ENCODE data around the gene NCF2.
A peak's percentile ranks its signal among the peaks of the same experiment; 100 is the strongest.

Gene NCF2

GRCh38 chr1:183528577-183528976 lies 61.7 kb downstream of the NCF2 start:
- H3K4me1 ChIP-seq (ENCODE audit: control insufficient read depth, insufficient read depth, low read length, unreplicated experiment) = no peaks in the 10 kb centered on the region
- no peaks in the 10 kb centered on the region for H3K79me2 ChIP-seq (ENCODE audit: control insufficient read depth, insufficient read depth, low read length, unreplicated experiment)
- no peak overlapping the region for H3K27ac ChIP-seq (ENCODE audit: low read depth, low read length)
- H3K36me3 ChIP-seq (ENCODE audit: insufficient read depth, low read length) = peaks cover 14% of the 10 kb centered on the region
- H3K4me3 ChIP-seq (ENCODE audit: low read depth, low read length) = no peak overlapping the region
- H3K27me3 ChIP-seq (ENCODE audit: insufficient read depth, low read length) = no peaks in the 10 kb centered on the region
- H2AFZ ChIP-seq (ENCODE audit: low read length, unreplicated experiment) = no peak overlapping the region

GRCh38 chr1:183522104-183522503 lies 68.2 kb downstream of the NCF2 start:
- Histone ChIP-seq H3K4me1 (ENCODE audit: control insufficient read depth, insufficient read depth, low read length, unreplicated experiment) (peaks cover 34% of the 10 kb centered on the region), H3K79me2 (ENCODE audit: control insufficient read depth, insufficient read depth, low read length, unreplicated experiment) (peaks cover 6% of the 10 kb centered on the region), H3K27me3 (ENCODE audit: insufficient read depth, low read length) (no peaks in the 10 kb centered on the region), H2AFZ (ENCODE audit: low read length, unreplicated experiment) (no peak overlapping the region), H3K27ac (ENCODE audit: low read depth, low read length) (no peak overlapping the region), H3K36me3 (ENCODE audit: insufficient read depth, low read length) (peaks cover 4% of the 10 kb centered on the region; the same call in 1 of the 2 replicates), H3K4me3 (ENCODE audit: low read depth, low read length) (no peak overlapping the region)

- Histone ChIP-seq H3K4me3 (ENCODE audit: low read depth, low read length) (no peak overlapping the region), H2AFZ (ENCODE audit: low read length, unreplicated experiment) (no peak overlapping the region), H3K36me3 (ENCODE audit: insufficient read depth, low read length) (peaks cover 10% of the 10 kb centered on the region; the same call in 1 of the 2 replicates), H3K27me3 (ENCODE audit: insufficient read depth, low read length) (no peaks in the 10 kb centered on the region), H3K4me1 (ENCODE audit: control insufficient read depth, insufficient read depth, low read length, unreplicated experiment) (peaks cover 51% of the 10 kb centered on the region), H3K79me2 (ENCODE audit: control insufficient read depth, insufficient read depth, low read length, unreplicated experiment) (peaks cover 21% of the 10 kb centered on the region), H3K27ac (ENCODE audit: low read depth, low read length) (no peak overlapping the region)
Measured at GRCh38 chr1:183520379-183520778, 69.9 kb downstream of the NCF2 start.

DNA sequence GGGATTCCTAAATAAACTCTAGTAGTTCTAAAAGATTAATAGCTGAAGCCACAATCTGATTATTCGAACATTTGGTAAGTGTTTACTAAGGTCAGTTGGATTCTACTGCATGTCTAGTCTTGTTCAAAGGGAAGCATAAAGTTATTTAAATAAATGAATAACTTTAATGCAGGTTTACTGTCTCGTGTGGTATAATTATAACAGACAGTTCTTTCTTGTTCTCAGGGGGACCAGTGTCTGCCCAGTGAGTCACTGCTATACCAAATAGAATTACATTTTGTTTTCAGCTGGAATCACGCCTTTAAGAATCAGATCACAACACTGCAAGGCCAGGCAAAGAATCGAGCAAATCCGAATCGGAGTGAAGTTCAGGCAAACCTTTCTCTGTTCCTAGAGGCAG lies 72.9 kb downstream of the NCF2 start:
- H3K27me3 ChIP-seq (ENCODE audit: insufficient read depth, low read length) = no peaks in the 10 kb centered on the region
- peaks cover 67% of the 10 kb centered on the region for H3K4me1 ChIP-seq (ENCODE audit: control insufficient read depth, insufficient read depth, low read length, unreplicated experiment)
- H3K4me3 ChIP-seq (ENCODE audit: low read depth, low read length) = peak overlapping the region; percentile 2; the same call in 1 of the 2 replicates
- H3K36me3 ChIP-seq (ENCODE audit: insufficient read depth, low read length) = peaks cover 10% of the 10 kb centered on the region; the same call in 1 of the 2 replicates
- peak overlapping the region; percentile 75 for H3K27ac ChIP-seq (ENCODE audit: low read depth, low read length)
- H2AFZ ChIP-seq (ENCODE audit: low read length, unreplicated experiment) = no peak overlapping the region
- peaks cover 21% of the 10 kb centered on the region for H3K79me2 ChIP-seq (ENCODE audit: control insufficient read depth, insufficient read depth, low read length, unreplicated experiment)

DNA sequence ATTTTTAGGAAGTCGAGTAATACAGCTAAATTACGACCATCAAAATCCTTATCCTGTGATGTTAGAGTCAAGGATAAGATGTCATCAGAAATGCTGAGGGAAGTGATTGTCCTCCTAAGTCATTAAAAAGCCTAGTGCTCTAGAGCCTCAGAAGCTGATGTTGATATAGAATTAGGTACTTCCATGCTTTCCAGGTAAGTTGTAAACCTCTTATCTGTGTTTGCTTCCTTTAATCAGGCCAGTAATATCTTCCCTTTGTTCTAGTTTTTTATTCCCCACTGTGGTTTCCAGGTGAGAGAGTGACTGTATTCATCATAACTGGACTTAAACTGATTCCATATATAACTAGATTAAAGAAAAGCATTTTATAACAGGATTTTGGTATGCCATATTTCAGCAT lies 73.5 kb downstream of the NCF2 start:
- H3K4me1 ChIP-seq (ENCODE audit: control insufficient read depth, insufficient read depth, low read length, unreplicated experiment) = peaks cover 67% of the 10 kb centered on the region
- H3K79me2 ChIP-seq (ENCODE audit: control insufficient read depth, insufficient read depth, low read length, unreplicated experiment) = peaks cover 26% of the 10 kb centered on the region
- H3K36me3 ChIP-seq (ENCODE audit: insufficient read depth, low read length) = peaks cover 10% of the 10 kb centered on the region; the same call in 1 of the 2 replicates
- no peak overlapping the region for H3K4me3 ChIP-seq (ENCODE audit: low read depth, low read length)
- peak overlapping the region; percentile 75 for H3K27ac ChIP-seq (ENCODE audit: low read depth, low read length)
- no peak overlapping the region for H2AFZ ChIP-seq (ENCODE audit: low read length, unreplicated experiment)
- H3K27me3 ChIP-seq (ENCODE audit: insufficient read depth, low read length) = no peaks in the 10 kb centered on the region

DNA sequence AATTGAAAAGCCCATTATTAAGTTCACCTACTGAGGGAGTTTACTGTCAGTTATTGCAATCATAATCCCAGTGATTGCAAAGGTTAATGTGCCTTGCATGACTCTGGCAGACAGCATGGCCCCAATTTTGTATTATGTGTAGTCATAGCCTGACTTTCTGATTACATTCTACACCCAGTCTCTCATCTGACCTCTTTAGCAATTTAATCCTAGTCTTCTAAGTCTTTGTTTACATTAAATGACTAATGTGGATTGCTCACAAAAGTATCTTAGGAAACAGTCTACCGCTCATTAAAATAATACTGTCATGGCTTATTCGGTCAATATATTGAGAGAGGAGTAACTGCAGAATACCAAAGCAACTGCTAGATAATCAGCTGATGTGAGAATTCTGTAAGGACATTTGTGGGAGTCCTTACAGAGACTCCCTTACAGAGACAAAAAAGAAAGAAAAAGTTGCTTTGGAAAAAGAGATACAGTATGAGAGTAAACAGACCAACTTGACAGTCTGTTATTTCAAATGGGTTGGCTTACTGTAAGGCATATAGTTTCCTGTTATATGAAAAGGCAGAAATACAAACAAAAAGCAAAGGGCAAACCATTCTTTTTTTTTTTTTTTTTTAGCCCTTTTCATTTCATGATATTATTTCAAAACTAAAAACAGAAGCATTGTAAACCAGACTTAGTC lies 75.1 kb downstream of the NCF2 start:
- Histone ChIP-seq H3K4me3 (ENCODE audit: low read depth, low read length) (peak overlapping the region; percentile 42), H3K27ac (ENCODE audit: low read depth, low read length) (peak overlapping the region; percentile 85), H3K27me3 (ENCODE audit: insufficient read depth, low read length) (no peaks in the 10 kb centered on the region), H3K36me3 (ENCODE audit: insufficient read depth, low read length) (peaks cover 7% of the 10 kb centered on the region; the same call in 1 of the 2 replicates), H2AFZ (ENCODE audit: low read length, unreplicated experiment) (no peak overlapping the region), H3K79me2 (ENCODE audit: control insufficient read depth, insufficient read depth, low read length, unreplicated experiment) (peaks cover 39% of the 10 kb centered on the region), H3K4me1 (ENCODE audit: control insufficient read depth, insufficient read depth, low read length, unreplicated experiment) (peaks cover 62% of the 10 kb centered on the region)

- Histone ChIP-seq H3K27ac (ENCODE audit: low read depth, low read length) (peak overlapping the region; percentile 85), H3K36me3 (ENCODE audit: insufficient read depth, low read length) (peaks cover 7% of the 10 kb centered on the region; the same call in 1 of the 2 replicates), H3K27me3 (ENCODE audit: insufficient read depth, low read length) (no peaks in the 10 kb centered on the region), H3K4me1 (ENCODE audit: control insufficient read depth, insufficient read depth, low read length, unreplicated experiment) (peaks cover 54% of the 10 kb centered on the region), H3K4me3 (ENCODE audit: low read depth, low read length) (peak overlapping the region; percentile 42; the same call in 1 of the 2 replicates), H2AFZ (ENCODE audit: low read length, unreplicated experiment) (no peak overlapping the region), H3K79me2 (ENCODE audit: control insufficient read depth, insufficient read depth, low read length, unreplicated experiment) (peaks cover 37% of the 10 kb centered on the region)
Measured at GRCh38 chr1:183514235-183514634, 76.0 kb downstream of the NCF2 start.

DNA sequence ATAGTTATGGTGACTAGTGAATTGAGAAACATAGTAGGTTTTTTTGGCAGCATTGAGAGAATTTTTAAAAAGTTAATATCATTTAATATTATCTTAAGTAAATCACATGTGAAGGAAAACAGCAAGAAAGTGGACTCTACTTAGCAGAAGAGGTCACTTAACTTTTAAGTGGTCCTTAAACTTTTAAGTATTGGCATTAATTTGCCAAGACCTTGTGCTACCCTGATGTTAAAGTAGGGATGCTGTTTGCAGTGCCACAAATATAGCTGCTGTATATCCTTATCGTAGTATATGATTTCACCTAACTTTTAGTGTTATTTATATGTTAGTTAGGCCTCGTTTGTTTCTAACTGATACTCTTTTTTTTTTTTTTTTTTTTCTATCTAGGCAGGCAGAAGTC lies 77.8 kb downstream of the NCF2 start:
- Histone ChIP-seq H3K36me3 (ENCODE audit: insufficient read depth, low read length) (peaks cover 7% of the 10 kb centered on the region; the same call in 1 of the 2 replicates), H3K79me2 (ENCODE audit: control insufficient read depth, insufficient read depth, low read length, unreplicated experiment) (peaks cover 49% of the 10 kb centered on the region), H3K4me1 (ENCODE audit: control insufficient read depth, insufficient read depth, low read length, unreplicated experiment) (peaks cover 36% of the 10 kb centered on the region), H3K27ac (ENCODE audit: low read depth, low read length) (no peak overlapping the region), H3K27me3 (ENCODE audit: insufficient read depth, low read length) (no peaks in the 10 kb centered on the region), H2AFZ (ENCODE audit: low read length, unreplicated experiment) (no peak overlapping the region), H3K4me3 (ENCODE audit: low read depth, low read length) (no peak overlapping the region)

- Histone ChIP-seq H3K4me1 (ENCODE audit: control insufficient read depth, insufficient read depth, low read length, unreplicated experiment) (no peaks in the 10 kb centered on the region), H2AFZ (ENCODE audit: low read length, unreplicated experiment) (no peak overlapping the region), H3K79me2 (ENCODE audit: control insufficient read depth, insufficient read depth, low read length, unreplicated experiment) (peaks cover 57% of the 10 kb centered on the region), H3K4me3 (ENCODE audit: low read depth, low read length) (no peak overlapping the region), H3K27ac (ENCODE audit: low read depth, low read length) (no peak overlapping the region), H3K27me3 (ENCODE audit: insufficient read depth, low read length) (no peaks in the 10 kb centered on the region), H3K36me3 (ENCODE audit: insufficient read depth, low read length) (no peaks in the 10 kb centered on the region; the same call in 1 of the 2 replicates)
Measured at GRCh38 chr1:183508694-183509093, 81.6 kb downstream of the NCF2 start.

GRCh38 chr1:183506561-183506960 lies 83.7 kb downstream of the NCF2 start:
- H2AFZ ChIP-seq (ENCODE audit: low read length, unreplicated experiment) = no peak overlapping the region
- H3K27ac ChIP-seq (ENCODE audit: low read depth, low read length) = no peak overlapping the region
- H3K4me3 ChIP-seq (ENCODE audit: low read depth, low read length) = no peak overlapping the region
- no peaks in the 10 kb centered on the region for H3K27me3 ChIP-seq (ENCODE audit: insufficient read depth, low read length)
- H3K79me2 ChIP-seq (ENCODE audit: control insufficient read depth, insufficient read depth, low read length, unreplicated experiment) = peaks cover 67% of the 10 kb centered on the region
- no peaks in the 10 kb centered on the region; the same call in 1 of the 2 replicates for H3K36me3 ChIP-seq (ENCODE audit: insufficient read depth, low read length)
- H3K4me1 ChIP-seq (ENCODE audit: control insufficient read depth, insufficient read depth, low read length, unreplicated experiment) = no peaks in the 10 kb centered on the region
